ENCODE data around the gene CDC34. TPM values are rescaled to one million over a fixed set of nuclear protein-coding genes. Genes with fewer than 3 reads are reported as not detected.
A peak's percentile ranks its signal among the peaks of the same experiment; 100 is the strongest.

CDC34 gene
- total and polyA plus RNA-seq, 9 donors: 74.9 to 86.6 (median 80.2) TPM

GRCh38 chr19:508204-509150 is 23.1 kb upstream of the CDC34 start:
- 54% methylated on average over 30 of the region's 32 CpGs for whole genome bisulfite sequencing (ENCODE audit: insufficient coverage)
- Histone ChIP-seq H3K4me1 (ENCODE audit: control insufficient read depth, insufficient read depth, low read length) (peaks cover 40% of the 10 kb centered on the region), H3K27ac (ENCODE audit: low read length) (peak overlapping the region; percentile 97), H3K27me3 (ENCODE audit: control insufficient read depth, insufficient read depth, low read length) (no peaks in the 10 kb centered on the region), H3K36me3 (ENCODE audit: control insufficient read depth, insufficient read depth, low read length) (peaks cover 8% of the 10 kb centered on the region), H3K4me3 (ENCODE audit: low read length) (peak overlapping the region; percentile 85), H3K9me3 (replicated peaks; ENCODE audit: control insufficient read depth, low read depth, low read length) (no peaks in the 10 kb centered on the region)
- no peak for DNase-seq

DNA sequence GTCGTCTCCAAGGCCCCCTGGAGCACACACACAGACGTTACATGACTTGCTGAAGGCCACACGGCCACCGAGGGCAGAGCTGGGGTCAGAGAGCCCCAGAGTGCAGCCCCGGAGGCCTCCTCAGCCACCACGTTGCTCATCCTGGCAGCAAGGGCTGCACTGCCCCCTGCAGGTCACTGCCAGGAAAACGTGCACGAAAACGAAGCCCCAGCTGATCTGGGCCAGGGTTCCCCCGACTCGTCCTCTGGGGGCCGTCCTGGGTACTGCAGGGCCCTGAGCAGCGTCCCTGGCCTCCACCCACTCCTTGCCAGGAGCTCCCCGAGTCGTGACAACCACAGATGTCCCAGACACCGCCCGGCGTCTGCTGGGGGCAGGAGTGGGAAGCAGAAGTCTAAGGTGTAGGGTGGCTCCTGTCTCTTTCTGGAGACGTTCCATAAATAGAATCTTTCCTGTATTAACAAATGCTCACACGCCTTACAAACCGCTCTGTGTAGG is 20.9 kb upstream of the CDC34 start:
- H3K27me3 ChIP-seq (ENCODE audit: control insufficient read depth, insufficient read depth, low read length): no peaks in the 10 kb centered on the region
- WGBS (ENCODE audit: insufficient coverage): 10% methylated on average over 12 of the region's 21 CpGs
- no peak overlapping the region for H3K4me3 ChIP-seq (ENCODE audit: low read length)
- peaks cover 15% of the 10 kb centered on the region for H3K36me3 ChIP-seq (ENCODE audit: control insufficient read depth, insufficient read depth, low read length)
- no peaks in the 10 kb centered on the region for H3K9me3 ChIP-seq (replicated peaks; ENCODE audit: control insufficient read depth, low read depth, low read length)
- DNase-seq: peak; percentile 78
- H3K4me1 ChIP-seq (ENCODE audit: control insufficient read depth, insufficient read depth, low read length): peaks cover 40% of the 10 kb centered on the region
- peak overlapping the region; percentile 87 for H3K27ac ChIP-seq (ENCODE audit: low read length)

- WGBS (ENCODE audit: insufficient coverage): 31% methylated on average over 17 of the region's 30 CpGs
- no peaks in the 10 kb centered on the region for H3K9me3 ChIP-seq (replicated peaks; ENCODE audit: control insufficient read depth, low read depth, low read length)
- DNase-seq: peak; percentile 76
- no peaks in the 10 kb centered on the region for H3K27me3 ChIP-seq (ENCODE audit: control insufficient read depth, insufficient read depth, low read length)
- peak overlapping the region; percentile 87 for H3K27ac ChIP-seq (ENCODE audit: low read length)
- H3K36me3 ChIP-seq (ENCODE audit: control insufficient read depth, insufficient read depth, low read length): peaks cover 15% of the 10 kb centered on the region
- H3K4me1 ChIP-seq (ENCODE audit: control insufficient read depth, insufficient read depth, low read length): peaks cover 38% of the 10 kb centered on the region
- H3K4me3 ChIP-seq (ENCODE audit: low read length): no peak overlapping the region
These were observed 20.3 kb upstream of the CDC34 start for GRCh38 chr19:511101-511851.

DNA sequence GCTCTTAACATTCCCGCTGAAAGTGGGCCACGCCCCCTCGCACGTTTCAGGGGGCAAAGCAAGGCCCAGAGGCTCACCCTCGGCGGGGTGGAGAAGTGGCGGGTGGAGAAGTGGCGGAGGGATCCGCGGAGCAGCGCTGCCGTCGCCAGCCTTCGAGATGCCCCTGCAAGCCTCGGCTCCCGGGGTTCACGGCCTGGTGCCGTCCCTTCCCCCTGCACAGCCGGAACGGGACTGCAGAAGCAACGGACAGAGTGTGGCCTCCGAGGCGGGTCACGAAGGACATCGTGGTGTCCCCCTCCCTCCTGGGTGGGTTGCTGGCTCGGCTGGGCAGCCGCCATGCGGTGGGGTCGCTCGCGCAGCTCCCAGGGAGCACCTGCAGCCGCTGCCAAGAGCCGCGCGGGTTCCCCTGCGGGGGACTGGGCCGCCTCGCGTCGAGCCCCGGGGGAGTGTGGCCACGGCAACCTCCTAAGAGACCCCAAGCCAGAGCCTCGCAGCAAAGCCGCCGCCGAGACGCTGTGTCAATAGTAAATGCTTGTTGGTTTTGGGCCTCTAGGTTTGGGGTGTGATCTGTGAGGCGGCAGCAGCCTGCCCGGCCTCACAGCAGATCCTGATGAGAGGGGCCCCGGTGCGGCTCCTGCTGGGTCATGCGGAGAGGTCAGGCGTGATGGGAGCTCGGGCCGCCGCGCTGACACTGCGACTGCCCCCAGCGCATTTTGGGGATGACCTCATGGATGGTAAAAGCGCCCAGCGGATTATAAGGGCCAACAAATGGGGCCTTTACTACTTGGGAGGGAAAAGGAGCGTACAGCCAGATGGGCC is 18.8 kb upstream of the CDC34 start:
- peak; percentile 32 for DNase-seq
- H3K27ac ChIP-seq (ENCODE audit: low read length): no peak overlapping the region
- no peaks in the 10 kb centered on the region for H3K9me3 ChIP-seq (replicated peaks; ENCODE audit: control insufficient read depth, low read depth, low read length)
- peaks cover 39% of the 10 kb centered on the region for H3K4me1 ChIP-seq (ENCODE audit: control insufficient read depth, insufficient read depth, low read length)
- H3K27me3 ChIP-seq (ENCODE audit: control insufficient read depth, insufficient read depth, low read length): no peaks in the 10 kb centered on the region
- peaks cover 15% of the 10 kb centered on the region for H3K36me3 ChIP-seq (ENCODE audit: control insufficient read depth, insufficient read depth, low read length)
- H3K4me3 ChIP-seq (ENCODE audit: low read length): no peak overlapping the region
- WGBS (ENCODE audit: insufficient coverage): 23% methylated on average over 53 of the region's 62 CpGs

- Histone ChIP-seq H3K4me3 (ENCODE audit: low read length) (no peak overlapping the region), H3K27me3 (ENCODE audit: control insufficient read depth, insufficient read depth, low read length) (no peaks in the 10 kb centered on the region), H3K4me1 (ENCODE audit: control insufficient read depth, insufficient read depth, low read length) (peaks cover 30% of the 10 kb centered on the region), H3K9me3 (replicated peaks; ENCODE audit: control insufficient read depth, low read depth, low read length) (no peaks in the 10 kb centered on the region), H3K36me3 (ENCODE audit: control insufficient read depth, insufficient read depth, low read length) (peaks cover 15% of the 10 kb centered on the region), H3K27ac (ENCODE audit: low read length) (no peak overlapping the region)
- WGBS (ENCODE audit: insufficient coverage): 66% methylated on average over 10 of the region's 10 CpGs
- no peak for DNase-seq
These were observed 18.0 kb upstream of the CDC34 start for GRCh38 chr19:513368-514165.

DNA sequence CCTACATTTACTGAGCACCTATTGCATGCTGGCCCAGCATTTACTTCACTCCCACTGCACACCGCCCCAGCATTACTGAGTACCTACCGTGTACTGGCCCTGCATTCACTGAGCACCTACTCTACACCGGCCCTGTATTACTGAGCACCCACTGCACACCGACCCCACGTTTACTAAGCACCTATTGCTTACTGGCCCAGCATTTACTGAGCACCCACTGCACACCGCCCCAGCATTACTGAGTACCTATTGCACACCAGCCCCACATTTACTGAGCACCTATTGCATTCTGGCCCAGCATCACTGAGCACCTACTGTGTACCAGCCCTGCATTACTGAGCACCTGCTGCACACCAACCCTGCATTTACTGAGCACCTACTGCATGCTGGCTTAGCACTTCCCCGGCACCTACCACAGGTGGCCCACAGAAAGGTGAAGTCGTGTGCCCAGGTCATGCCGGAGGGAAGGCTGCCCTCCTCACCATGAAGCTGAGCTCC is 17.3 kb upstream of the CDC34 start:
- Histone ChIP-seq H3K9me3 (replicated peaks; ENCODE audit: control insufficient read depth, low read depth, low read length) (no peaks in the 10 kb centered on the region), H3K4me1 (ENCODE audit: control insufficient read depth, insufficient read depth, low read length) (peaks cover 27% of the 10 kb centered on the region), H3K27me3 (ENCODE audit: control insufficient read depth, insufficient read depth, low read length) (no peaks in the 10 kb centered on the region), H3K36me3 (ENCODE audit: control insufficient read depth, insufficient read depth, low read length) (peaks cover 11% of the 10 kb centered on the region), H3K4me3 (ENCODE audit: low read length) (no peak overlapping the region), H3K27ac (ENCODE audit: low read length) (no peak overlapping the region)
- WGBS (ENCODE audit: insufficient coverage): 98% methylated on average over 6 of the region's 9 CpGs
- no peak for DNase-seq

- H3K4me3 ChIP-seq (ENCODE audit: low read length): no peak overlapping the region
- peaks cover 6% of the 10 kb centered on the region for H3K4me1 ChIP-seq (ENCODE audit: control insufficient read depth, insufficient read depth, low read length)
- H3K27ac ChIP-seq (ENCODE audit: low read length): peak overlapping the region; percentile 29
- peaks cover 12% of the 10 kb centered on the region for H3K36me3 ChIP-seq (ENCODE audit: control insufficient read depth, insufficient read depth, low read length)
- peak; percentile 98 for DNase-seq
- no peaks in the 10 kb centered on the region for H3K27me3 ChIP-seq (ENCODE audit: control insufficient read depth, insufficient read depth, low read length)
- H3K9me3 ChIP-seq (replicated peaks; ENCODE audit: control insufficient read depth, low read depth, low read length): peaks cover 10% of the 10 kb centered on the region
- WGBS (ENCODE audit: insufficient coverage): 19% methylated on average over 10 of the region's 10 CpGs
These were observed 13.6 kb upstream of the CDC34 start for GRCh38 chr19:517721-518597.

GRCh38 chr19:518598-519231 is 12.8 kb upstream of the CDC34 start:
- Histone ChIP-seq H3K9me3 (replicated peaks; ENCODE audit: control insufficient read depth, low read depth, low read length) (peaks cover 10% of the 10 kb centered on the region), H3K36me3 (ENCODE audit: control insufficient read depth, insufficient read depth, low read length) (peaks cover 12% of the 10 kb centered on the region), H3K4me1 (ENCODE audit: control insufficient read depth, insufficient read depth, low read length) (peaks cover 4% of the 10 kb centered on the region), H3K27ac (ENCODE audit: low read length) (peak overlapping the region; percentile 51), H3K4me3 (ENCODE audit: low read length) (no peak overlapping the region), H3K27me3 (ENCODE audit: control insufficient read depth, insufficient read depth, low read length) (no peaks in the 10 kb centered on the region)
- no peak for DNase-seq
- 8% methylated on average over 56 of the region's 58 CpGs for WGBS (ENCODE audit: insufficient coverage)
